Gastrocnemius medialis (tissue), 4 donors: ENCODE results near the gene RAPH1.

Source experiments
- POLR2A ChIP-seq, 2 donors: fragments of 450-650 bp; IDR thresholded peaks; one replicate each; pipeline ENCODE4 v1.6.1; 2017; ENCODE audit warnings: antibody characterized with exemption in 2 of 2, mild to moderate bottlenecking in 2 of 2, moderate library complexity in 2 of 2
- TF ChIP-seq, protein P1 (sequence below), 5 experiments: fragments of 450-650 bp in 3 of 5; fragments of 200-600 bp in 2 of 5; sonication (generic) in 2 of 5; IDR thresholded peaks in 4 of 5; conservative IDR thresholded peaks in 1 of 5; 1 replicate in 4 of 5; 2 replicates in 1 of 5; pipeline ENCODE4 v1.5.1; 2016 to 2019; ENCODE audit warnings: antibody characterized with exemption in 5 of 5, mild to moderate bottlenecking in 3 of 5, moderate library complexity in 3 of 5

DNA sequence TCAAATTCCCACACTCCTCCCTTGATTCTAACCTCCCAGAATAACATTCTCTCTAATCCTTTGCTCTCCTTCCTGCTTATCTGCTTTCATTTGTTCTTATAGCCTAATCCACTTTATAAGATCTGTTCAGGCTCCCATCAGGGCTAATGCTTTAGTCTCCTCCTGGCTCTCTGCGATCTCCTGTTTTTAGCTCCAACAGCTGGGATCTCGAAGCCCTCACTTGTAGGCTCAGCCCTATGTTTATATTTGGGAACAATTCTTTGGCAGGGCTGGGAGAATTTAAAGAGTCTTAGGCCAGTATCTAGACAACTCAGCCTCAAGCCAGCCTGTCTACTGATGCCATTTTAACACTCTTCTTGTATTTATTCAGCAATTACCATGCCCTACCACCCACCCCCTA lies 27.2 kb upstream of the RAPH1 start:
- TF ChIP-seq, protein P1, sequence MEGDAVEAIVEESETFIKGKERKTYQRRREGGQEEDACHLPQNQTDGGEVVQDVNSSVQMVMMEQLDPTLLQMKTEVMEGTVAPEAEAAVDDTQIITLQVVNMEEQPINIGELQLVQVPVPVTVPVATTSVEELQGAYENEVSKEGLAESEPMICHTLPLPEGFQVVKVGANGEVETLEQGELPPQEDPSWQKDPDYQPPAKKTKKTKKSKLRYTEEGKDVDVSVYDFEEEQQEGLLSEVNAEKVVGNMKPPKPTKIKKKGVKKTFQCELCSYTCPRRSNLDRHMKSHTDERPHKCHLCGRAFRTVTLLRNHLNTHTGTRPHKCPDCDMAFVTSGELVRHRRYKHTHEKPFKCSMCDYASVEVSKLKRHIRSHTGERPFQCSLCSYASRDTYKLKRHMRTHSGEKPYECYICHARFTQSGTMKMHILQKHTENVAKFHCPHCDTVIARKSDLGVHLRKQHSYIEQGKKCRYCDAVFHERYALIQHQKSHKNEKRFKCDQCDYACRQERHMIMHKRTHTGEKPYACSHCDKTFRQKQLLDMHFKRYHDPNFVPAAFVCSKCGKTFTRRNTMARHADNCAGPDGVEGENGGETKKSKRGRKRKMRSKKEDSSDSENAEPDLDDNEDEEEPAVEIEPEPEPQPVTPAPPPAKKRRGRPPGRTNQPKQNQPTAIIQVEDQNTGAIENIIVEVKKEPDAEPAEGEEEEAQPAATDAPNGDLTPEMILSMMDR (IDR thresholded peaks at IDR 0.05 in 4 of 5, conservative IDR thresholded peaks at IDR 0.05 in 1 of 5) = no peak
- no peak for TF ChIP-seq POLR2A (IDR thresholded peaks at IDR 0.05)
